ENCODE data around the gene STARD9. TPM values are rescaled to one million over a fixed set of nuclear protein-coding genes. Genes with fewer than 3 reads are reported as not detected.

STARD9 gene
- polyA plus RNA-seq, 1 of the 3 experiments (the other 2 are of a cell fraction) = 2.1 TPM

DNA sequence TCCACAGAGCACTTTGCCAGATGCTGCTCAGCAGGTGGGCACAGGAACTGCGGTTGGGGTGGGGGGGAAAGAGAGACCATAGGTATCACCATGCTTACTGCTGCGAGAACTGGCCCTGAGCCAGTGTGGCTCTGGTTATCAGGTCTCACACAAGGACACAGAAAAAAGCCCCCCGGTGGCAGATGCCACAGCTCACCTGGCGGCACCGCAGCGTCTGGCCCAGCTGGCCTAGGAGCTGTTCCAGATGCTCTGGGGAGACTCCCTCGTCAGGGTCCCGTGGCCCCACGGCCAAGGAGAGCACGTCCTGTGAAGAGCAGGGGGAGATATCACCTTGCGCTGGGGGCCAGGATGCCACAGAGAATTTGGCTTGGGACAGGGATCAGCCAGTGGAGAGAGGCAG, 150.7 kb downstream of the STARD9 start (continued):
- TF ChIP-seq, protein P1, sequence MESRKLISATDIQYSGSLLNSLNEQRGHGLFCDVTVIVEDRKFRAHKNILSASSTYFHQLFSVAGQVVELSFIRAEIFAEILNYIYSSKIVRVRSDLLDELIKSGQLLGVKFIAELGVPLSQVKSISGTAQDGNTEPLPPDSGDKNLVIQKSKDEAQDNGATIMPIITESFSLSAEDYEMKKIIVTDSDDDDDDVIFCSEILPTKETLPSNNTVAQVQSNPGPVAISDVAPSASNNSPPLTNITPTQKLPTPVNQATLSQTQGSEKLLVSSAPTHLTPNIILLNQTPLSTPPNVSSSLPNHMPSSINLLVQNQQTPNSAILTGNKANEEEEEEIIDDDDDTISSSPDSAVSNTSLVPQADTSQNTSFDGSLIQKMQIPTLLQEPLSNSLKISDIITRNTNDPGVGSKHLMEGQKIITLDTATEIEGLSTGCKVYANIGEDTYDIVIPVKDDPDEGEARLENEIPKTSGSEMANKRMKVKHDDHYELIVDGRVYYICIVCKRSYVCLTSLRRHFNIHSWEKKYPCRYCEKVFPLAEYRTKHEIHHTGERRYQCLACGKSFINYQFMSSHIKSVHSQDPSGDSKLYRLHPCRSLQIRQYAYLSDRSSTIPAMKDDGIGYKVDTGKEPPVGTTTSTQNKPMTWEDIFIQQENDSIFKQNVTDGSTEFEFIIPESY (IDR thresholded peaks at IDR 0.05; ENCODE audit: borderline replicate concordance, low read depth) = no peak
- TF ChIP-seq, protein P2, sequence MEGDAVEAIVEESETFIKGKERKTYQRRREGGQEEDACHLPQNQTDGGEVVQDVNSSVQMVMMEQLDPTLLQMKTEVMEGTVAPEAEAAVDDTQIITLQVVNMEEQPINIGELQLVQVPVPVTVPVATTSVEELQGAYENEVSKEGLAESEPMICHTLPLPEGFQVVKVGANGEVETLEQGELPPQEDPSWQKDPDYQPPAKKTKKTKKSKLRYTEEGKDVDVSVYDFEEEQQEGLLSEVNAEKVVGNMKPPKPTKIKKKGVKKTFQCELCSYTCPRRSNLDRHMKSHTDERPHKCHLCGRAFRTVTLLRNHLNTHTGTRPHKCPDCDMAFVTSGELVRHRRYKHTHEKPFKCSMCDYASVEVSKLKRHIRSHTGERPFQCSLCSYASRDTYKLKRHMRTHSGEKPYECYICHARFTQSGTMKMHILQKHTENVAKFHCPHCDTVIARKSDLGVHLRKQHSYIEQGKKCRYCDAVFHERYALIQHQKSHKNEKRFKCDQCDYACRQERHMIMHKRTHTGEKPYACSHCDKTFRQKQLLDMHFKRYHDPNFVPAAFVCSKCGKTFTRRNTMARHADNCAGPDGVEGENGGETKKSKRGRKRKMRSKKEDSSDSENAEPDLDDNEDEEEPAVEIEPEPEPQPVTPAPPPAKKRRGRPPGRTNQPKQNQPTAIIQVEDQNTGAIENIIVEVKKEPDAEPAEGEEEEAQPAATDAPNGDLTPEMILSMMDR (IDR thresholded peaks at IDR 0.05) = no peak
- no peak for TF ChIP-seq TEAD4 (IDR thresholded peaks at IDR 0.05; ENCODE audit: borderline replicate concordance, insufficient read depth)
- TF ChIP-seq, protein P3, sequence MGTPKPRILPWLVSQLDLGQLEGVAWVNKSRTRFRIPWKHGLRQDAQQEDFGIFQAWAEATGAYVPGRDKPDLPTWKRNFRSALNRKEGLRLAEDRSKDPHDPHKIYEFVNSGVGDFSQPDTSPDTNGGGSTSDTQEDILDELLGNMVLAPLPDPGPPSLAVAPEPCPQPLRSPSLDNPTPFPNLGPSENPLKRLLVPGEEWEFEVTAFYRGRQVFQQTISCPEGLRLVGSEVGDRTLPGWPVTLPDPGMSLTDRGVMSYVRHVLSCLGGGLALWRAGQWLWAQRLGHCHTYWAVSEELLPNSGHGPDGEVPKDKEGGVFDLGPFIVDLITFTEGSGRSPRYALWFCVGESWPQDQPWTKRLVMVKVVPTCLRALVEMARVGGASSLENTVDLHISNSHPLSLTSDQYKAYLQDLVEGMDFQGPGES (IDR thresholded peaks at IDR 0.05; ENCODE audit: low read depth, low read length) = no peak

DNA sequence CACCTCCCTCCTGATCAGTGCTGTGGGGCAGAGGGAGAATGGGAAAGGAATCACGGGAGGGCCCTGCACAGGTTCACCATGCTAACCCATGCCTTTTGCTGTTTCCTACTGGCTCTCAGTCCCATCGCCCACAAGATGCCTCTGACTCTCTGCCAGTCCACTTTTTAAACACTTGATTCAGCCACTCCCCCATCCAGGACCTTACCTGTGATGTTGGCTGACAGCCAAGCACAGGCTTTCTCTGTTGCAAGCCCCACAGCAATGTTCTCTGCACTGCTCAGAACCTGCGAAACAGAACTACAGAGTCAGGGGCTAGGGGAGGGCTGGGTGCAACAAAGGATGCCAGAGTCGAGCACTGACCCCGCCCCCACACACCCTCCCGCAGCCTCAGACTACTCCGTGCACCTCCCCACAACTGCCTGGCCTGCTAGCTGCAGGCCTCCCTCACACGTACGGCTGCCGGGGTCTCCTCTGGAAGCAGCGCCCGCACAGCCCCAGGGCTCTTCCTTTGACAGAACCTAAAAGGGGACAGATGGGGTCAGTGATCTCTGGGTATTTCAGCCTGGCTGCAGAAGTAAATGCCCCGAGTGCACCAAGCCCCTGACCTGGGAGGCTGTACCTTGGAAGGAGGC, 152.5 kb downstream of the STARD9 start:
- H3K4me2 ChIP-seq = no peak overlapping the region
- no peak overlapping the region for H3K9ac ChIP-seq
- peak; percentile 43 for DNase-seq
- H3K9me3 ChIP-seq = no peaks in the 10 kb centered on the region
- H4K20me1 ChIP-seq (ENCODE audit: insufficient read depth) = no peaks in the 10 kb centered on the region
- CTCF ChIA-PET = interaction anchor here (2.4 kb wide), 1 partner anchor 199 kb away, joined by 13 read pairs; no protein-coding TSS in a partner anchor
- H3K9me2 ChIP-seq = no peaks in the 10 kb centered on the region
- H3K36me3 ChIP-seq (replicated peaks in 1 of 2; ENCODE audit: control insufficient read depth in 1 of 2, insufficient read depth in 2 of 2, low read length in 1 of 2) = peaks cover 48 to 92% of the 10 kb centered on the region in 2 experiments
- peaks cover 2% of the 10 kb centered on the region; the same call in 1 of the 2 replicates for H3K79me2 ChIP-seq (ENCODE audit: insufficient read depth)
- TF ChIP-seq RAD21 (IDR thresholded peaks at IDR 0.05; ENCODE audit: low read length) (no peak), FOSL2 (IDR thresholded peaks at IDR 0.05; ENCODE audit: borderline replicate concordance, low read depth) (no peak), RCOR1 (IDR thresholded peaks at IDR 0.05; ENCODE audit: low read length) (no peak), TEAD4 (IDR thresholded peaks at IDR 0.05; ENCODE audit: borderline replicate concordance, insufficient read depth) (no peak)
- no peak overlapping the region for H3K4me3 ChIP-seq (ENCODE audit: low read depth in 2 of 2, low read length in 1 of 2)
- no peaks in the 10 kb centered on the region for H3K27me3 ChIP-seq (ENCODE audit: insufficient read depth)
- peaks cover 13% of the 10 kb centered on the region for H3F3A ChIP-seq (replicated peaks; ENCODE audit: insufficient read depth)
- WGBS (ENCODE audit: low lambda C conversion rate) = 98% methylated on average over 5 of the region's 13 CpGs
- peaks cover 0 to 7% of the 10 kb centered on the region in 2 experiments; a peak in 1 of 4 replicates for H3K4me1 ChIP-seq (ENCODE audit: control insufficient read depth in 1 of 2, insufficient read depth in 2 of 2, low read depth in 1 of 2, low read length in 1 of 2)
- H3K27ac ChIP-seq (ENCODE audit: low read depth in 2 of 2, low read length in 1 of 2) = no peak overlapping the region
- H2AFZ ChIP-seq (ENCODE audit: low read depth) = no peak overlapping the region
- POLR2A ChIA-PET = no interaction called here

DNA sequence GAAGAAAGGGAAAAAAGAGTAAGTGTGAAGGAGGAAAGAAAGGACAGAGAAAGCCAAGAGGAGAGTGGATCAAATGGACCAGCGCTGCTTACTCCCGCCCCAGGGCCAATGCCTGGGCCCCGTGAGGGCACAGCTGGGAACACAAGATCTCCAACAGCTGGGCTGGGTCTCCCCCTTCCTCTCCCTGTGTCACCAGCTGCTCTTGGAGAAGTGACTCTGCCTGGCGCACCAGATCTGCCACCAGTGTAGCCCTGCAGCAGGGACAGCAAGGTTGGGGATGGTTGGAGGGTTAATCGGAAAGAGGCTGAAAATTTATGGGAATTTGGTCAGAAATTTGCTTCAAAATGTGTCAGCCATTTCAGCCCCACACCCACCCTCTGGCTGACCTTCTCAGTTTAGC, 153.2 kb downstream of the STARD9 start:
- no peaks in the 10 kb centered on the region for H3K27me3 ChIP-seq (ENCODE audit: insufficient read depth)
- H3K9ac ChIP-seq = no peak overlapping the region
- ChIA-PET POLR2A (no interaction called here), CTCF (no interaction called here)
- peaks cover 45 to 90% of the 10 kb centered on the region in 2 experiments for H3K36me3 ChIP-seq (replicated peaks in 1 of 2; ENCODE audit: control insufficient read depth in 1 of 2, insufficient read depth in 2 of 2, low read length in 1 of 2)
- peaks cover 0 to 7% of the 10 kb centered on the region in 2 experiments; a peak in 1 of 4 replicates for H3K4me1 ChIP-seq (ENCODE audit: control insufficient read depth in 1 of 2, insufficient read depth in 2 of 2, low read depth in 1 of 2, low read length in 1 of 2)
- H3K4me3 ChIP-seq (ENCODE audit: low read depth in 2 of 2, low read length in 1 of 2) = no peak overlapping the region
- H3K9me3 ChIP-seq = no peaks in the 10 kb centered on the region
- H3F3A ChIP-seq (replicated peaks; ENCODE audit: insufficient read depth) = peaks cover 7% of the 10 kb centered on the region
- H3K27ac ChIP-seq (ENCODE audit: low read depth in 2 of 2, low read length in 1 of 2) = no peak overlapping the region; a peak in 1 of 4 replicates
- no peak overlapping the region for H3K4me2 ChIP-seq
- DNase-seq = peak; percentile 36
- no peak overlapping the region for H2AFZ ChIP-seq (ENCODE audit: low read depth)
- 90% methylated on average over 3 of the region's 5 CpGs for WGBS (ENCODE audit: low lambda C conversion rate)
- no peaks in the 10 kb centered on the region for H3K9me2 ChIP-seq
- H4K20me1 ChIP-seq (ENCODE audit: insufficient read depth) = no peaks in the 10 kb centered on the region
- H3K79me2 ChIP-seq (ENCODE audit: insufficient read depth) = no peaks in the 10 kb centered on the region
- TF ChIP-seq ELF1 (IDR thresholded peaks at IDR 0.05) (no peak), JUND (IDR thresholded peaks at IDR 0.05) (no peak), RAD21 (IDR thresholded peaks at IDR 0.05; ENCODE audit: low read length) (no peak), NFIC (IDR thresholded peaks at IDR 0.05; ENCODE audit: borderline replicate concordance) (no peak), FOXJ3 (CRISPR knock-in tag; IDR thresholded peaks at IDR 0.05) (no peak), RFX5 (IDR thresholded peaks at IDR 0.05; ENCODE audit: low read length) (no peak), TCF12 (IDR thresholded peaks at IDR 0.05) (no peak), RCOR1 (IDR thresholded peaks at IDR 0.05; ENCODE audit: low read length) (no peak), MXI1 (IDR thresholded peaks at IDR 0.05; ENCODE audit: low read depth, low read length) (no peak), SMC3 (IDR thresholded peaks at IDR 0.05; ENCODE audit: low read depth, low read length) (no peak), YY1 (IDR thresholded peaks at IDR 0.05; ENCODE audit: low read depth) (no peak), TAF1 (IDR thresholded peaks at IDR 0.05; ENCODE audit: borderline replicate concordance, low read depth, low read length) (no peak), EP300 (IDR thresholded peaks at IDR 0.05; ENCODE audit: borderline replicate concordance in 1 of 2, low read depth in 1 of 2, low read length in 1 of 2) (no peak)
- TF ChIP-seq, protein P4, sequence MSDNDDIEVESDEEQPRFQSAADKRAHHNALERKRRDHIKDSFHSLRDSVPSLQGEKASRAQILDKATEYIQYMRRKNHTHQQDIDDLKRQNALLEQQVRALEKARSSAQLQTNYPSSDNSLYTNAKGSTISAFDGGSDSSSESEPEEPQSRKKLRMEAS (IDR thresholded peaks at IDR 0.05; ENCODE audit: low read depth) = no peak
- TF ChIP-seq, protein P5, sequence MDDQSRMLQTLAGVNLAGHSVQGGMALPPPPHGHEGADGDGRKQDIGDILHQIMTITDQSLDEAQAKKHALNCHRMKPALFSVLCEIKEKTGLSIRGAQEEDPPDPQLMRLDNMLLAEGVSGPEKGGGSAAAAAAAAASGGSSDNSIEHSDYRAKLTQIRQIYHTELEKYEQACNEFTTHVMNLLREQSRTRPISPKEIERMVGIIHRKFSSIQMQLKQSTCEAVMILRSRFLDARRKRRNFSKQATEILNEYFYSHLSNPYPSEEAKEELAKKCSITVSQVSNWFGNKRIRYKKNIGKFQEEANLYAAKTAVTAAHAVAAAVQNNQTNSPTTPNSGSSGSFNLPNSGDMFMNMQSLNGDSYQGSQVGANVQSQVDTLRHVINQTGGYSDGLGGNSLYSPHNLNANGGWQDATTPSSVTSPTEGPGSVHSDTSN (IDR thresholded peaks at IDR 0.05) = no peak
